Measurements from ENCODE around the gene GRM2.

GRCh38 chr3:51706788-51707731 lies at the start of gene GRM2:
- TF ChIP-seq POLR2AphosphoS5 (IDR thresholded peaks at IDR 0.05) (no peak), POLR2A (IDR thresholded peaks at IDR 0.05) (no peak)
